Measurements from ENCODE around the gene UVRAG. TPM values are rescaled to one million over a fixed set of nuclear protein-coding genes. Genes with fewer than 3 reads are reported as not detected.
"Not testable (repeated sequence)": the region's sequence is repeated elsewhere in the genome, so short reads cannot be mapped to it uniquely, and the experiment has no call there.

Gene UVRAG
- total and polyA plus RNA-seq, 7 donors = 6.2 to 16.8 (median 13.6) TPM

DNA sequence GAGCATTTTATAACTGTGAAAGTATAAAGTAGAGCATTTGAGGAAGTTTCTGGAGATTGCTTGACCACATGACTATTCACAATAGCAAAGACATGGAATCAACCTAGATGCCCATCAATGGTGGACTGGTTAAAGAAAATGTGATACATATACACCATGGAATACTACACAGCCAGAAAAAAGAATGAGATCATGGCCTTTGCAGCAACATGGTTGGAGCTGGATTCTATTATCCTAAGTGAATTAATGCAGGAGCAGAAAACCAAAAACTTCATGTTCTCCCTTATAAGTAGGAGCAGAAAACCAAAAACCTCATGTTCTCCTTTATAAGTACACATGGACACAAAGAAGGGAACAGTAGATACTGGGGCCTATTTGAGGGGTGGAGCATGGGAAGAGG, 30.3 kb downstream of the UVRAG start:
- peaks cover 13% of the 10 kb centered on the region for H3K4me1 ChIP-seq
- H3K27ac ChIP-seq = no peak overlapping the region
- H3K4me3 ChIP-seq = no peak overlapping the region
- no peaks in the 10 kb centered on the region for H3K9me3 ChIP-seq
- H3K27me3 ChIP-seq (ENCODE audit: insufficient read depth in 3 of 3, low read length in 2 of 3) = no peaks in the 10 kb centered on the region
- TF ChIP-seq, protein P1, sequence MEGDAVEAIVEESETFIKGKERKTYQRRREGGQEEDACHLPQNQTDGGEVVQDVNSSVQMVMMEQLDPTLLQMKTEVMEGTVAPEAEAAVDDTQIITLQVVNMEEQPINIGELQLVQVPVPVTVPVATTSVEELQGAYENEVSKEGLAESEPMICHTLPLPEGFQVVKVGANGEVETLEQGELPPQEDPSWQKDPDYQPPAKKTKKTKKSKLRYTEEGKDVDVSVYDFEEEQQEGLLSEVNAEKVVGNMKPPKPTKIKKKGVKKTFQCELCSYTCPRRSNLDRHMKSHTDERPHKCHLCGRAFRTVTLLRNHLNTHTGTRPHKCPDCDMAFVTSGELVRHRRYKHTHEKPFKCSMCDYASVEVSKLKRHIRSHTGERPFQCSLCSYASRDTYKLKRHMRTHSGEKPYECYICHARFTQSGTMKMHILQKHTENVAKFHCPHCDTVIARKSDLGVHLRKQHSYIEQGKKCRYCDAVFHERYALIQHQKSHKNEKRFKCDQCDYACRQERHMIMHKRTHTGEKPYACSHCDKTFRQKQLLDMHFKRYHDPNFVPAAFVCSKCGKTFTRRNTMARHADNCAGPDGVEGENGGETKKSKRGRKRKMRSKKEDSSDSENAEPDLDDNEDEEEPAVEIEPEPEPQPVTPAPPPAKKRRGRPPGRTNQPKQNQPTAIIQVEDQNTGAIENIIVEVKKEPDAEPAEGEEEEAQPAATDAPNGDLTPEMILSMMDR (IDR thresholded peaks at IDR 0.05) = no peak
- intact Hi-C loops (cut with DNase I) = no loop called here
- DNase-seq = no peak
- H3K36me3 ChIP-seq (ENCODE audit: insufficient read depth in 1 of 2, low read depth in 1 of 2) = no peaks in the 10 kb centered on the region
- no peak for ATAC-seq

DNA sequence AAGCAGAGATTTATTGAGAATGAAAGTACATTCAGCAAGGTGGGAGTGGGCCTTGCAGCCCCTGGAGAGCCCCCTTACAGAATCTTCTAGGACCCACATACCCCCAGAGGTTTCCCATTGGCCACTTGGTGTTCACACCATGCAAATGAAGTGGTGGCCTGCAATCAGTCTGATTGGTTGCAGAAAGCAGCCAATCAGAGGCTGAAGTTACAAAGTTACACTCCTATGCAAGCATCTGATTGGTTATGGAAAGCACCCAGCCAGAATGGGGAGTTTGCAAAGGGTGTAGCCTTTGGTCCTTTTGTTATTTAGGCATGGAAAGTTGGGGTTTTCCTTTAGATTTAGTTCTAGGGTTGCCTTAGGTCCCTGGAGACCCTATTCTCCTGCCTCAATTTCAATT, 34.9 kb downstream of the UVRAG start:
- TF ChIP-seq, protein P1 (IDR thresholded peaks at IDR 0.05) = no peak
- no peak overlapping the region for H3K4me3 ChIP-seq
- no peak for ATAC-seq
- no peak for DNase-seq
- no peaks in the 10 kb centered on the region for H3K9me3 ChIP-seq
- H3K27ac ChIP-seq = peak overlapping the region; percentile 72
- no peaks in the 10 kb centered on the region for H3K27me3 ChIP-seq (ENCODE audit: insufficient read depth in 3 of 3, low read length in 2 of 3)
- intact Hi-C loops (cut with DNase I) = no loop called here
- peaks cover 22% of the 10 kb centered on the region for H3K4me1 ChIP-seq
- peaks cover 0 to 3% of the 10 kb centered on the region in 2 donors for H3K36me3 ChIP-seq (ENCODE audit: insufficient read depth in 1 of 2, low read depth in 1 of 2)

DNA sequence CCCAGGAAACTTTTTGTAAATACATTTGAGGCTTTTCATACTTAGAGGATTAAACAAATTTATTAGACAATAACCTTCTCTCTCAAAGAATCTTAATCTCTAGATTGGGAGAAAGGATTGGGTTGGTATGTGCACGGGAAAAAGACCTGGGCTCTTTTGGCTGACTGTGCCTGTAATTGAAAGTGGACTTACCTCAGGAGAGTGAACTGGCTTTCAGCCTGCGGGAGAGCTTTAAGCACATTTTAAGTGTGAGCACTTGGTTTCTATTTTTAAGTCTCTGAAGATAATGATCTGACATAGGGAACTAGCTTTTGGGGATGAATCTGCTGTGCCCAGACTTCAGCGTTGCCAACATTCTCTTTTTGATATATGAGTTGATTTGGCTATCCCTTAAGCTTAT, 35.8 kb downstream of the UVRAG start:
- ATAC-seq = peak in 3 of 4 donors; percentile 47 to 69 (median 49)
- 5 to 20% (median 13%) methylated on average over 3 of the region's 3 CpGs for WGBS, 3 donors
- peak overlapping the region; percentile 12 for H3K4me3 ChIP-seq

DNA sequence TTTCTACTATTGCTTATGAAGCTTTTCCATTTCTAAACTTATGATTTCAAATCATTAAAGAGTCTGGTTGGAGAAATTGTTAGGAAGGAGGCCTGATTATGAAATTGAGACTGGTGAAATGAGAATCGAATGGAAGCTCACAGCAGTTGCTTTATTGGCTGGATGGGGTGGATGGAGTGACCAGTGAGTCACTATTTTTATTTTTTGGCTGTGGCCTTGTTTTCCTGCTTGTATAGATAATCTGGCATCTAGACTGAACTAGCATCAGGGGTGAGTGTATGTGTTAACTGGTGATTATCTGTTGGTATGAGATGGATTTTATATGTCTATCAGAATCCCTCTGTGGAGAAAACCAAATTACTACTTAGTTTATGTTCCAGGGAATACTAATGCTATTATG, 36.2 kb downstream of the UVRAG start:
- Histone ChIP-seq H3K27ac (peak overlapping the region; percentile 72), H3K4me3 (peak overlapping the region; percentile 12), H3K27me3 (ENCODE audit: insufficient read depth in 3 of 3, low read length in 2 of 3) (no peaks in the 10 kb centered on the region), H3K4me1 (peaks cover 22% of the 10 kb centered on the region), H3K9me3 (no peaks in the 10 kb centered on the region), H3K36me3 (ENCODE audit: insufficient read depth in 1 of 2, low read depth in 1 of 2) (peaks cover 0 to 3% of the 10 kb centered on the region in 2 donors)
- DNase-seq (no peak), ATAC-seq (peak; percentile 49 to 93 (median 68))
- intact Hi-C loops (cut with DNase I) = no loop called here
- 7 to 37% (median 9%) methylated on average over 1 of the region's 1 CpG for WGBS, 3 donors
- TF ChIP-seq, protein P1 (IDR thresholded peaks at IDR 0.05) = no peak

More for the DNA sequence above, 35.8 kb downstream of the UVRAG start:
- Histone ChIP-seq H3K4me1 (peaks cover 22% of the 10 kb centered on the region), H3K27me3 (ENCODE audit: insufficient read depth in 3 of 3, low read length in 2 of 3) (no peaks in the 10 kb centered on the region), H3K9me3 (no peaks in the 10 kb centered on the region), H3K36me3 (ENCODE audit: insufficient read depth in 1 of 2, low read depth in 1 of 2) (peaks cover 0 to 3% of the 10 kb centered on the region in 2 donors), H3K27ac (peak overlapping the region; percentile 72)
- TF ChIP-seq, protein P1 (IDR thresholded peaks at IDR 0.05) = no peak
- no peak for DNase-seq
- intact Hi-C loops (cut with DNase I) = no loop called here

DNA sequence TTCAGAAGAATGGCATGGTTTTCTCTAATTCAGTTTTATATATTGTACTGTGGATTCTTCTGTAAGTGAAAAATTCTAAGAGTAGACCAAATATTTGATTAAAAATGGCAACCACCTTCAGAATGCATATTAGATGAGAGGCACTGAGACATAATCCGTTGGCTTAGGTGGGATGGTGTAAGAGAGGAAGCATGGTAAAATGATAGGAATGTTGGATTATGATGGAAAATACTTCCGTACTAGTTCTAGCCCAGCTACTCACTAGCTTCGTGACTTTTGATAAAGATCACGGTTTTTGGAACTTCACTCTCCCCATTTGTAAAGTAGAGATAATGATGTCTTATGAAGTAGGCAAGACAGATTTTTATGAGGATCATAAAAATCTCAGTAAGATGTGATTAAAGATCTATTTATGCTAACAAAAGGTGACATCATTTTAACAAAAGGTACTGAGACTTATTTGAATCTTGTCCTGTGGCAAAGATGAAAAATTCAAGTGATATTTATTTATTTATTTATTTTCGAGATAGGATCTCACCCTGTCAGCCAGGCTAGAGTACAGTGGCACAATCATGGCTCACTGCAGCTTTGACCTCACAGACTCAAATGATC, 37.5 kb downstream of the UVRAG start:
- Histone ChIP-seq H3K9me3 (no peaks in the 10 kb centered on the region), H3K4me3 (no peak overlapping the region), H3K27me3 (ENCODE audit: insufficient read depth in 3 of 3, low read length in 2 of 3) (no peaks in the 10 kb centered on the region), H3K36me3 (ENCODE audit: insufficient read depth in 1 of 2, low read depth in 1 of 2) (peaks cover 0 to 3% of the 10 kb centered on the region in 2 donors), H3K27ac (no peak overlapping the region), H3K4me1 (peaks cover 22% of the 10 kb centered on the region)
- TF ChIP-seq, protein P1 (IDR thresholded peaks at IDR 0.05) = no peak
- intact Hi-C loops (cut with DNase I) = no loop called here
- 86 to 97% (median 89%) methylated on average over 5 of the region's 5 CpGs for WGBS, 3 donors
- no peak for ATAC-seq
- no peak for DNase-seq

DNA sequence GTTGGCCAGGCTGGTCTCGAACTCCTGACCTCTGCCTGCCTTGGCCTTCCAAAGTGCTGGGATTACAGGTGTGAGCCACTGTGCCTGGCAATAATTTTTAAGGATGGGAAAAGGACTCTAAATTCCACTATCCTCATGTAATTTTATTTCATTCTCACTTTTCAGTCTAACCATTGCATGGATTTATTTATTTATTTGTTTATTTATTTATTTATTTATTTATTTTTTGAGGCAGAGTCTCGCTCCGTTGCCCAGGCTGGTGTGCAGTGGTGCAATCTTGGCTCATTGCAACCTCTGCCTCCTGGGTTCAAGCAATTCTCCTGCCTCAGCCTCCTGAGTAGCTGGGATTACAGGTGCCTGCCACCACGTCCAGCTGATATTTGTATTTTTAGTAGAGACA, 38.6 kb downstream of the UVRAG start:
- H3K9me3 ChIP-seq; H3K4me3 ChIP-seq; H3K27ac ChIP-seq; ATAC-seq; H3K27me3 ChIP-seq (ENCODE audit: insufficient read depth in 3 of 3, low read length in 2 of 3); DNase-seq; intact Hi-C loops (cut with DNase I); H3K36me3 ChIP-seq (ENCODE audit: insufficient read depth in 1 of 2, low read depth in 1 of 2): not testable (repeated sequence)
- peaks cover 24% of the 10 kb centered on the region for H3K4me1 ChIP-seq
- WGBS, 3 donors = 91 to 95% (median 92%) methylated on average over 4 of the region's 4 CpGs
